HG03342 (cell line): ENCODE measurements around the gene MANF.
A peak's percentile ranks its signal among the peaks of the same experiment; 100 is the strongest.
"Not testable (repeated sequence)": the region's sequence is repeated elsewhere in the genome, so short reads cannot be mapped to it uniquely, and the experiment has no call there.

Experiments
- ATAC-seq: cut with Tn5 transposase; IDR thresholded peaks from one replicate; pipeline ENCODE4 v1.9.1; 2021; ENCODE audit warnings: mild to moderate bottlenecking, moderate library complexity; ENCODE audit not compliant: unreplicated experiment

The MANF gene

DNA sequence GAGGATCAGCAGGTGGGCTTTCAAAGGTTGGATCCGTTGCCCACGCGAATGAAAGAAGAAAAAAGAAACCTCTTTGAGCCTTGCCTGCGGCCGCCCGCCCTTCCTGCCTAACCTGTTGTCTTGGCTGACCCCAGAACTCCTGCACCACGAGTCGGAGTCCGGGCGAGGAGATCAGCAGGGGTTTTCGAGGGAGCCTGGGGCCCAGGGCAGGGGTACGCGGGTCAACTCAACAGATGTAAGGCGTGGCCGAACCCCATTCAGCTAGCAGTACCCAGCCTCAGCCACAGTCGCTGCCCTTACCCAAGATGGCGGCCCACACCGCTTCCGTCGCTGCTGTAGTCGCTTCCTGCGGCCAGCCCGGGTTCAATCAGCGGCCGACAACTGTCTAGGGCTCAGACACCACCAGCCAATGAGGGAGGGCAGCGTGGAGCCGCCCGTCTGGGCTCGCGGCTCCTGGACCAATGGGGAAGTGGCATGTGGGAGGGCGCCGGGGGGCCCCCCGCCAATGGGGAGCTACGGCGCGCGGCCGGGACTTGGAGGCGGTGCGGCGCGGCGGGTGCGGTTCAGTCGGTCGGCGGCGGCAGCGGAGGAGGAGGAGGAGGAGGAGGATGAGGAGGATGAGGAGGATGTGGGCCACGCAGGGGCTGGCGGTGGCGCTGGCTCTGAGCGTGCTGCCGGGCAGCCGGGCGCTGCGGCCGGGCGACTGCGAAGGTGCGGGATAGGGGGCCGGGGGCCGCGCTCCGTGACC, at the start of gene MANF:
Gene MANF (plus strand): TSS at position 566 of the 748 bp plus-strand sequence. CDS start 52 bp downstream, at position 618.
- peak; percentile 96 for ATAC-seq

DNA sequence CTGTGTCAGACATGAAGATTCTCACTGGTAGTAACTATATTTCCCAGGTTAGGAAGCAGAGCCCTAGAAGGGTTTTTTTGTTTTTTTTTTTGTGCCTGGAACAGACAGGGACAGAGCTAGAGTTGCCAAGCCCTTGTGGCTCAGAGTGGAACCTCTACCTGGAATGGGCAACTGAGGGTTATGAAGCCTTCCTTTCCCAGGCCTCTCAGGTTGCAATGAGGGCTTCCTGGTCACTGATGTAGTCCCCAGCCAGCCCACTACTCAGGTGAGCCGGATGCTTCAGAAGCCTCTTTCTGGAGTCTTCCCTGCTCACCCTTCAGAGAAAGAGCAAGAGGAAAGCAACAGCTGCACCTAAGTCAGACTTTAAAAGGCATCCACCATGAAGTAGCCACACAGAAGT, 48.8 kb upstream of the MANF start:
- ATAC-seq = no peak

DNA sequence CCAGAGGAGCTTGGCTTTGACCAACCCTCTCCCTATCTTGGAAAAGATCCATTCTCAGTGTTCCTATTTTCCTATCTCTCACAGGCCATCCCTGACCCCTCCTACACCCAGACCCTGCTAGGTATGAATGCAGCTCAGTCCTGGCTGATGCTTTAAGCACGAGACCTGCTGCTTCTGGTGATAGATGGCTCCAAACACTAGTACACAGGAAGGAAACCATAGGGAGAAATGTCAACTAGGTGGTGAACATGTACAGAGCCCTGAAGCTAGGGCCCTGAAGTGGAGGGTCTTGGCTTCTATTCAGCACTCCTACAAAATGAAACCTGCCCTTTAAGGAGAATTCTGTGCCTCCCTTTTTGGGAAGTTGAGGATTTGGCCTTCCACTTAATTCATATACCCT, 47.4 kb upstream of the MANF start:
- ATAC-seq = no peak

DNA sequence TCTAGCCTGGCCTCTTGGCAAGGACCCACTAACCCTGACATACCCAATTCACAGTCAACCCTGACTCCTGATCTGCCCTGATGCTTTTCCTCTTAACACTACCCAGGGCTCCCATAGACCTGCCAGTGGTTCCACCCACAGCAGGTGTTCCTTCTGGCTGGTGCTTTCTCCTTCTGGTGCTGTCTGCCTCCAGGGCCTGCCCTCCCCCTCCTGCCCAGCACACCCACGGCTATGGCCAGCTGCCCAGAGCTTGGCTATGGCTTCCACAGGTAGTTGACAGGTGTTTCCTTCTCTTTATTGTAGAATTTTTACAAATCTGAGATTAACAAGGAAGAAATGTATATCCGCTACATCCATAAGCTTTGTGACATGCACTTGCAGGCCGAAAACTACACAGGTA, 46.5 kb upstream of the MANF start:
- no peak for ATAC-seq

DNA sequence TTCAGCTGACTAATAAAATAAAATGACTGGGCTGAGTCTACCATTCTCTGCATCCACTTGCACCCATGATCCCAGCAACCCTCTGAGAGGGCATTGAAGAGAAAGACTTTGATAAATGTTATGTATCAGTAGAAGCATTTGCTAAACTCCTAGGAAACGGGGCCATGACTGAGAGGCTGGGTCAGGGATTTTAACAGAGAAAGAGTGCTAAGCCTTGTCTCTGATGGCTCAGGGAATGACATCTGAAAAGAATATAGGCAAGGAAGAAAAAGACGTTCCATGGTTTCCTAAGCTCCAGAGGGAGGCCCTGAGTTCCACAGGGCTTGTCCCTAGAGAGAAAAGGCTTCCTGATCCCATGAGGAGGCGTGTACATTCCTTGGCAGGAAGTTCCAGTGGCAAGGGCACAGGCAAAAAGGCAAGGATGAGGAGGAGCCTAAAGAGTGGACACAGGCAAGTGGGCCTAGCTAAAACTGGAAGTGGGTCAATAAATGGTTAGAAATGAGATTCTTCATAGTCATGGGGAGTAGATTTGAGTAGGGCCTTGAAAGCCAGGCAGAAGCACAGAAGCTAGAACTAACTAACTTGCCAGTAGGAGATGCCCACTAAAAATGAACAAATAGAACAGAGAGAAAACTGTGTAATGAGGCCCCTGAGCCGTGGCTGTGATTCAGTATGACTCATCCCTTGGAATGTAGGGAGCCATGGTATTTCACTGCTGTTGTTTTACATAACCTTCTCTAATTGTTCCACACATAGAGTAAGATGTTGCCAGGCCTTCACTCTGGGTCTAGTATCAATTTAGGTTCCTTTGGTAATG, 44.9 kb upstream of the MANF start:
- no peak for ATAC-seq

DNA sequence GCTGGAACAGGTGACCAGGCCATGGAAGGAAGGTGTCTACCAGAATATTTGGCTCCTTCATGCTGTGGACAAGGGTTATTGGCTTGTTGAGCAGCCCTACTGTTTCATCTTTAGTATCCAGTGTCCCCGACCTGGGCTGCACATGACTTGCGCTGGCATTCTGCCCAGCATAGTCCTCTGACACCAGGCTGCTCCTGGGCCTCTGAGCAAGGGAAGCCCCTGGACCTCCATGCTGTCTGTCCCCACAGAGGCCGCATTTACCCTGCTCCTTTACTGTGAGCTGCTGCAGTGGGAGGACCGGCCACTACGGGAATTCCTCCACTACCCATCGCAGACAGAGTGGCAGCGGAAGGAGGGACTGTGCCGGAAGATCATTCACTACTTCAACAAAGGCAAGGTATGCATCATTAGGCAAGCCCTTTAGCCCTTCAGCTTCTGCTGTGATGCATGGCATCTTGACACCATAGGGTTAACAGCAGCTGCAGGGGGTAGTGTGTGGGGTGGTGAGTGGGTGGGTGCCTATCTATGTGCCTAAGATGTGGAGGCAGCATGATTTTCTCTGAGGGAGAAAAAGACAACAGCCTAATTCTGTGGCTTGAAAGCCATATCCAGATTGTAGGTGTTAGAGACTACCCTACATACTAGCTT, 44.0 kb upstream of the MANF start:
- ATAC-seq = no peak

DNA sequence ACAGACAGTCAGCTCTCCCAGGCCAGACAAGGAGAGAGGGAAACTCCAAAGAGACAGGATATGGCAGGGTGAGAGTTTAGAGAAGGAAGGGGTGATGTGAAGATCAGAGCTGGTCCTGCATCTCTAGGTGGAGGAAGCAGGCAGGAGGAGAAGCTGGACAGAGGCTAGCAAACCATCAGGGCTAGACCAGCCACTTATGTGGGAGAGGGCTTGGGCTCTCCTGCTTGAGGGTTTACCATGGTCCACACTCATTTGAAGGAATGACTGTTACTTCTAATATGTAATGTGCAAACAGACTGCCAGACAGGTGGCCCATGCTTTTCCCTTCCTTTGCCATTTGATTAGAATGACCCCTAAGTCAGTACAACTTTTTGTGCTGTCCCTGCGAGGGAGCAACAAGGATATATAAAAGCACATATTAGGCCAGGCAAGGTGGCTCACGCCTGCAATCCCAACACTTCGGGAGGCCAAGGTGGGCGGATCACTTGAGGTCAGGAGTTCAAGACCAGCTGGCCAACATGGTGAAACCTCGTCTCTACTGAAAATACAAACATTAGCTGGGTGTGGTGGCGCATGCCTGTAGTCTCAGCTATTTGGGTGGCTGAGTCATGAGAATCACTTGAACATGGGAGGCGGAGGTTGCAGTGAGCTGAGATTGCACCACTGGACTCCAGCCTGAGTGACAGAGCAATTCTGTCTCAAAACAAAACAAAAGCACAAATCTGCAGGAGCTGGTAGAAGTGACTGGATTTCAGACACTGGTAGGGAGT, 41.0 kb upstream of the MANF start:
- ATAC-seq = no peak

DNA sequence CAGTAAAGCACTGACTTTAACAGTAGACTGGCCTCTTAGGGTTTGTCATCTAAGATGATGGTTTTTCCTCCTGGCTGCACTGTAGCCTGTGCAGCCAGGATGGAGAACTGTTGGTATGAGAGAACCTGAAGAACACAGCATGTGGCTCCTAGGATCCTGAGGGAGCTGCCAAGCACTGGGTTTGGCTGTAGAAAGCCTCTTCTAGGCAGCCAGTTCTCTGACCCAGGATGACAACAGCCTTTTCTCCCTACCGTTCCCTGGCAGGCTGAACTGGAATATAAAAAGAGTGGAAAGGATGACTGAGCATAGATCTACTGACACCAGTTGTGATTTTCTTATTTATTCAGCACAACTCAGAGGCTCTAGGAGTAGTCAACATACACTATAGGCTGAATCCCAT, 34.3 kb upstream of the MANF start:
- ATAC-seq = no peak

DNA sequence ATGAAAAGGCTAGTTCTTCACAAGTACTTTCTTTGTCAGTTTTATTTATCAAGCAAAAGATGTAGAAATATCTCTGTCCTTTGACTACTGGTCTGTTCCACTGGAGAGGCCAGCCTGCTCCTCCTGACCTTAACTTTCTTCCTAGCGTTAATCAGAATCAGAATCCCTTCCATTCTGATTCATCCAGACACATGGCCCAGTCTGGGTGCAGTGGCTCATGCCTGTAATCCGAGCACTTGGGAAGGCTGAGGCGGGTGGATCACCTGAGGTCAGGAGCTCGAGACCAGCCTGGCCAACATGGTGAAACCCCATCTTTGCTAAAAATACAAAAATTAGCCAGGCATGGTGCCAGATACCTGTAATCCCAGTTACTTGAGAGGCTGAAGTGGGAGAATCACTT, 32.0 kb upstream of the MANF start:
- ATAC-seq = no peak

DNA sequence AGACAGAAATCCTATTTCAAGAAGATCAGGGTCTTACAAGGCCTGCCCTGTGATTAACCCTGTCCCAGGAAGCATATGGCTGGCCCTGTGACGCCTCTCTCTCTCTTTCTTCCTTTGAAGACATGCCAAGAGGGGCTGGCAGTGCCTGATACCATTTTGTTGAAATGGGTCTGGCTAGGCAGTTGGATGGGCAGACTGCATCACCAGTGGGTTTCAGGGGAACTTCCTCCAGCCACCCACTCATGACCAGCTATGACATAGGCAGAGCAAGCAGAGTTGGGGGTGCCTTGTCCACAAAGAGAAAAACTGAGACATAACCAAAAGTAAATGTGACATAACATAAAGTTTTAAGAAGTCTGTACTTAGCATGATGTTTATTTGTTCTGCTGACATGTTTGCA, 31.4 kb upstream of the MANF start:
- ATAC-seq = no peak

DNA sequence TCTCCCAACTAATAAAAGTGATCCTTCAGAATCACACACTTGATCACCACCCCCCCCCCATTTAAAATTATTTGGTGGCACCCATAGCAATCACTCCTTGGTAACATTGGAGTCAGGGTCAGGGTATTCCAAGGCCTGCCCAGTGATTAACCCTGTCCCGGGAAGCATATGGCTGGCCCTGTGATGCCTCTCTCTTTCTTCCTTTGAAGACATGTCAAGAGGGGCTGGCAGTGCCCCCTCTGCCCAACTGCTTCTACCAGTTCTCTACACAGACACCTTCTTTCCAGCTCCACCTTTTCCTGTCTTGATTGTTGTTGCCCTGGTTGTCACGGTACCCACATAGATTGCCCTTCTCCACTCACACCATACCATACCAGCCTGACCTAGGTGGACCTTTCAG, 30.9 kb upstream of the MANF start:
- no peak for ATAC-seq

DNA sequence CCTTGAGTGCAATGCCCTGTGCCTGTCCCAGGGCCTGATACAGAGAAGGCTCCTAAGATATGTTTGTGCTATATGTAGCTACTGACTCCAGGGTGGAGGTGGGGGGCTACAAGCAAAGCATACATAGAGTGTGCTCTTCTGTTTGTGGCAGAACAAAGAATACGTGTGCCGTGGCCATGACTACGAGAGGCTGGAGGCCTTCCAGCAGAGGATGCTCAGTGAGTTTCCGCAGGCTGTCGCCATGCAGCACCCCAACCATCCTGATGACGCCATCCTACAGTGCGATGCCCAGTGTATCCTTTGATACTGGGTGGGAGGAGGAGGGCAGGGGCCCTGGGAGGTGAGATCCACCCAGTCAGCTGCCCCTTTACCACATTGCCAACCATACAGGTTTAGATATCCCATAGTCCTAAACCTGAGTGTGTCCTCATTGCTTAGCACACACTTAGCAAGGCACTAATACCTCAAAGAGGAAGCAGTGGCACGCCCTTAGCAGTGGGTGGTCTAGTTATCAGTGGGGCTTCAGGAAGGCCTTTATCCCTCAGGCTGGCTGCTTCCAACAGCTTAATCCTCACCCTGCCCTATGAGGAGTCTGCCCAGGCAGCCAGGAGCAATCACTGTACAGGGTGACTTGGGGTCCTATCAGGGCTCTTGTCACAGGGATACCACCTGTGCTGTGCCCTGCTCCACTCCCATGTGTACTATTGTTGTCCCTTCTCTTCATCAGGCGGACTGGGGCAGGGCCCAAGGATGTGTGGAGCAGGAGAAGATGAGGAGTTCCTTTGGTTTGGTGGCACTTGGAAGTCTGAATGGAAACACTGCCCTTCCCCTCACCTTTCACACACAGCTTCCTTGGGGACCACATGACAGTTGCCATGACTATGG, 30.1 kb upstream of the MANF start:
- no peak for ATAC-seq

DNA sequence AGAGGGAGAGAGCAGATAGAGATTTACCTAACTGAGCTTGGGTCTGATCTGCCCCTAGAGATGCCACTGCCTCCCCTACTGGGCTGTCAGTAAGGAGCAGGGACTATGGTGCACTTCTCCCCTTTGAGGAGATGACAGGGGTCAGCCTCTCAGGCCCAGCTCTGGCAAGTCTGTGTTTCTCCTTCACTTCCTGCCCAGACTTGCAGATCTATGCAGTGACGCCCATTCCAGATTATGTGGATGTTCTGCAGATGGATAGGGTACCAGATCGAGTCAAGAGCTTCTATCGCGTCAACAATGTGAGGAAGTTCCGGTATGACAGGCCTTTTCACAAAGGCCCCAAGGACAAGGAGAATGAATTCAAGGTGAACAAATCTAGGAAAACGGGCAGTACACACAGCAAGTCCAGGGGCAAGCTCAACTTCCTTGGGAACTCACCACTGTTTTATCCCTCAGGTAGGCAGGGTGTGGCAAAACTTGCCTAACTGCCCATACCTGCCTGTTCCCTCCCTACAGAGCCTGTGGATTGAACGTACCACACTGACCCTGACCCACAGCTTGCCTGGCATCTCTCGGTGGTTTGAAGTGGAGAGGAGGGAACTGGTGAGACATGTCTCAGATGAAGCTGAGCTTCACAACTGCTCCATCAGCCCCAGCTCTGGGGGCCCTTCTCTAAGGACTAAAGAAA, 29.1 kb upstream of the MANF start:
- no peak for ATAC-seq

DNA sequence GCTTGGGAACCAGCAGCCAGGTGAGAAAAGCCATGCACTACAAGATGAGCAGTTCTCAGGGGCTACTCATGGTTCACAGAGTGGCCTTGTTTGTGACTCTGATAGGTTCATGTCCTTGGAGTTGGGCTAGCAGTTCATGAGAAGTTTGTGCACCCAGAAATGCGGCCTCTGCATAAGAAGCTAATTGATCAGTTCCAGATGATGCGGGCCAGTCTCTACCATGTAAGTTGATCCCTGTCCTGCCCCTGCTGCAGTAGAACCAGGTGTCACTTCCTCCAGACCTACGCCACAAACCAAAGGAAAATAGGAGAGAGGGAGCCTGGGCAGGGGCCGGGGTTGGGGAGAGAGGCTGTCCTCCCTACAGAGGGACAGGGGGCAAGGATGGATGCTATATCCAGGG, 27.2 kb upstream of the MANF start:
- no peak for ATAC-seq

DNA sequence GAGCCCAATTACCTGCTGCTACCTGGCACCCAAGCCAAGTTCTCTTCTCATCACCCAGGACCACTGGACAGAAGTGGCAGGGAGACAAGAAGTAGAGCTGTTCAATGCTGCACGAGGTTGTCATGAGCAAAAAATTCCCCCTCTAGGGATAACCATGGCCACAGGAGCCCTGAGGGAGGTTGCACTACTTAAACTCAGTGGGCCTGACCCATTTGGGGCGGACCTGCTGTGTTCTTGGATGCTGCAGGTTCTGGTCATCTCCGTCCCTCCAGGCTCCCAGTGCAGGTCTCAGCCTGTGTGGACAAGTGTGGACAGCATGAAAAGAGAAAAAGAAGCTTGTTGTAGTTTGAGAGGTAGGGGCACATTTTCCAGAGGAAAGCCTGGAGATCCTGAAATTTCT, 26.1 kb upstream of the MANF start:
- ATAC-seq = no peak

DNA sequence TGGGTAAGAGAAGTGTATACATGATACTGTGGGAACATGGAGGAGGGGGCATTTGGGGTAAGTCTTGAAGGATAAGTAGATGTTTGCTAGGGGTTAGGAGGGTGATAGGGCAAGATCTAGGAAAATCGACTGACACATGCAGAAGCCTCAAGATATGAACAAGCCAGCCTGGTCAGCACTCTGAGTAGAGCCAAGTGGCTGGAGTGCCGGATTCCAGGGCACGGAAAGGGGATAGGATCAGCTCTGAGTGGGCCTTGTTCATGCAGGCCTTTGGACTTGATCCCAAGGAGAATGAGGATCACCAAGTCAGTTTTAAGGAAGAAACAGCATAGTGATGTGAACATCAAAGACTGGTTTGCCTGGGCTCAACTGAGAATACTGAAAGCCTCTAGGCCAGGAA, 24.3 kb upstream of the MANF start:
- ATAC-seq = no peak

DNA sequence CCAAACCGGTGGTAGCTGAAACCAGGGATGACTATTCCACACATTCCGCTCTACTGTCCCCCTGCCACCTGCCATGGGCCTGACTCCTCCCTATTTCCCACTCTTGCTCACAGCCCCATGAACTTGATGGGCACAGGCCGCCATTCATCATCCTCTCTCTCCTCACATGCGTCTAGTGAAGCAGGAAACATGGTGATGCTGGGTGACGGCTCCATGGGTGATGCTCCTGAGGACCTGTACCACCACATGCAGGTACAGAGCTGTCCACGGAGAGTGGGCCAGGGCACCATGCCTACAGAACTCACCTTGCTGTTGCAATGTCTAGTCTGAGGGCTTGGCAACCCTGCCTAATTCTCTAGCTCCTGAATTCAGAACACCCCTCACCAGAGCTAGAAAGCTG, 23.3 kb upstream of the MANF start:
- ATAC-seq = no peak

DNA sequence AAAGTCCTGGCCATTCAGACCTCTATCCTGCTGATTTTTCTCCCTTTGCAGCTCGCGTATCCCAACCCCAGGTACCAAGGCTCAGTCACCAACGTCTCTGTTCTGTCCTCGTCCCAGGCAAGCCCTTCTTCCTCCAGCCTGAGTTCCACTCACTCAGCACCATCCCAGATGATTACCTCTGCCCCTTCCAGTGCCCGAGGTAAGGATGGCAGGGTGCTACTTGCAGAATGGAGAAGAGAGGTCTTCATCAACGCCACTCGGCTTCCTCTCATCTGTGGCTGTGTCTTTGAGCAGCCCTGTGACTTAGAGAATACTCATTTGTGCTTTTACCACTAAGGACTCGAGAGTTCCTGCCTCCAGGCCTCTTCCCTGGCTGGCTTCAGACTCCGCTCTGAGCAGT, 22.6 kb upstream of the MANF start:
- ATAC-seq = no peak

DNA sequence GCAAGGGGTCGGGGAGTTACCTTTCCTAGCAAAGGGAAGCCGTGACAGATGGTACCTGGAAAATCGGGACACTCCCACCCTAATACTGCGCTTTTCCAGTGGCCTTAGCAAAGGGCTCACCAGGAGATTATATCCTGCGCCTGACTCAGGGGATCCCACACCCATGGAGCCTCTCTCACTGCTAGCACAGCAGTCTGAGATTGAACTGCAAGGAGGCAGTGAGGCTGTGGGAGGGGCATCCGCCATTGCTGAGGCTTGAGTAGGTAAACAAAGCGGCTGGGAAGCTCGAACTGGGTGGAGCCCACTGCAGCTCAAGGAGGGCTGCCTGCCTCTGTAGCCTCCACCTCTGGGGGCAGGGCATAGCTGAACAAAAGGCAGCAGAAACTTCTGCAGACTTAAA, 16.8 kb upstream of the MANF start:
- ATAC-seq = not testable (repeated sequence)
